Hepatocyte (in vitro differentiated cells): ENCODE measurements around the gene TTLL3.

ENCODE experiments used
- EZH2 ChIP-seq: fragments of 200-600 bp; sonication (generic); IDR thresholded peaks from 2 replicates; pipeline ENCODE4 v1.6.1; 2016; ENCODE audit warnings: antibody characterized with exemption, mild to moderate bottlenecking, borderline replicate concordance
- EZH2phosphoT487 ChIP-seq: fragments of 200-600 bp; sonication (generic); IDR thresholded peaks from one replicate; pipeline ENCODE4 v1.6.1; 2018; ENCODE audit warnings: antibody characterized with exemption, mild to moderate bottlenecking, low read depth, moderate library complexity; ENCODE audit not compliant: unreplicated experiment, severe bottlenecking
- TF ChIP-seq, protein P1 (sequence below): fragments of 200-600 bp; sonication (generic); IDR thresholded peaks from 2 replicates; pipeline ENCODE4 v1.5.1; 2016; ENCODE audit warnings: antibody characterized with exemption, mild to moderate bottlenecking; ENCODE audit not compliant: poor library complexity

- TF ChIP-seq EZH2phosphoT487 (no peak), EZH2 (no peak)
- TF ChIP-seq, protein P1, sequence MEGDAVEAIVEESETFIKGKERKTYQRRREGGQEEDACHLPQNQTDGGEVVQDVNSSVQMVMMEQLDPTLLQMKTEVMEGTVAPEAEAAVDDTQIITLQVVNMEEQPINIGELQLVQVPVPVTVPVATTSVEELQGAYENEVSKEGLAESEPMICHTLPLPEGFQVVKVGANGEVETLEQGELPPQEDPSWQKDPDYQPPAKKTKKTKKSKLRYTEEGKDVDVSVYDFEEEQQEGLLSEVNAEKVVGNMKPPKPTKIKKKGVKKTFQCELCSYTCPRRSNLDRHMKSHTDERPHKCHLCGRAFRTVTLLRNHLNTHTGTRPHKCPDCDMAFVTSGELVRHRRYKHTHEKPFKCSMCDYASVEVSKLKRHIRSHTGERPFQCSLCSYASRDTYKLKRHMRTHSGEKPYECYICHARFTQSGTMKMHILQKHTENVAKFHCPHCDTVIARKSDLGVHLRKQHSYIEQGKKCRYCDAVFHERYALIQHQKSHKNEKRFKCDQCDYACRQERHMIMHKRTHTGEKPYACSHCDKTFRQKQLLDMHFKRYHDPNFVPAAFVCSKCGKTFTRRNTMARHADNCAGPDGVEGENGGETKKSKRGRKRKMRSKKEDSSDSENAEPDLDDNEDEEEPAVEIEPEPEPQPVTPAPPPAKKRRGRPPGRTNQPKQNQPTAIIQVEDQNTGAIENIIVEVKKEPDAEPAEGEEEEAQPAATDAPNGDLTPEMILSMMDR, result no peak
These were observed 31.7 kb upstream of the TTLL3 start for GRCh38 chr3:9778143-9779074.
